CD4-positive, alpha-beta T cell treated with Interleukin-17A for 1 hour (primary cell): ENCODE measurements around the gene SERINC2.
"Not testable (repeated sequence)": the region's sequence is repeated elsewhere in the genome, so short reads cannot be mapped to it uniquely, and the experiment has no call there.

Source experiments
- DNase-seq: peaks from one replicate; pipeline ENCODE4 v3.0.0-alpha.2; 2020

Gene SERINC2

DNA sequence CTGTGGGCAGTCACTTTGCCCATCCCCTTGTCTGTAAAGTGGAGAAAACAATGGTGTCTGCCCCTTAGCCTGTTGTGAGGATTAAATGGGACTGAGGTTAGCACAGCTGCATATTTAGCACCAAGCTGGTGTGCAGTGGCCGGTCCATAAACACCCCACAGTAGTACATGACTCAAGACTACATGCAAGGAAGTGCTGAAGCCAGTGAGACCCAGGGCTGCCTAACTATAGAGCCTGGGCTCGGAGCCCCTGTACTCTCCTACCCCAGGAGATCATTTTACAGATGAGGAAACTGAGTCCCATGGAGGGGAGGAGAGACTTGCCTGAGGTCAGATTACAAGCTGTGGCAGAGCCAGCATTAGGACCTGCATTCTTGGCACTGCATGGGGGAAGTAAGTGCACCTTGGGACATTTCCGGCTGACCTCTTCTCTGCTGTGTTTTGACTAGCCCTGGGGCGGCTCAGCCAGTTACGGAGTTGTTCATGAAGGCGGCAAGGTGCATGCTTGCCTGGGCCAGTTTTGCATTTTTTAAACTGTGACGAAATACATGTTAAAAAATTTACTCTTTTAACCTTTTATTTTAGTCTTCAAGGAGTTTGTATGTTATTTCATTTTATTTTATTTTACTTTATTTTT is 3.2 kb downstream of the SERINC2 start:
- DNase-seq = no peak

DNA sequence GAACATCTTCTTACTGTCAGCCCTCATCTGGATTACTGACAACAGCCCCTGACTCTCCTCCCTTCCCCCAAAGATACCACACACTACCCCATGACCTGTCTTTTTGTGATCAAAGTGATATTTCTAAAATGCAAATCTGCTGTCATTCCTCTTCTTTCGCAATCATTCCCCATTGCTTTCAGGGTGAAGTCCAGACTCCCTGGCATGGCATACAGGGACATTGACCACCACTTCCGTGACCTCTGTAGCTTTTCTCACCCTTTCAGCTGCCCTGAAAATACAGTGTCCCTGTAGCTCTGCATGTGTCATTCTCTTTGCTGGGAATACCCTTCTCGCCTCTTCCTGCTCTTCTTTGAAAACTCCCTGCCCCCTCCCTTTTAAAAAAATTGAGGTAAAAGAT is 4.1 kb downstream of the SERINC2 start:
- DNase-seq = no peak

DNA sequence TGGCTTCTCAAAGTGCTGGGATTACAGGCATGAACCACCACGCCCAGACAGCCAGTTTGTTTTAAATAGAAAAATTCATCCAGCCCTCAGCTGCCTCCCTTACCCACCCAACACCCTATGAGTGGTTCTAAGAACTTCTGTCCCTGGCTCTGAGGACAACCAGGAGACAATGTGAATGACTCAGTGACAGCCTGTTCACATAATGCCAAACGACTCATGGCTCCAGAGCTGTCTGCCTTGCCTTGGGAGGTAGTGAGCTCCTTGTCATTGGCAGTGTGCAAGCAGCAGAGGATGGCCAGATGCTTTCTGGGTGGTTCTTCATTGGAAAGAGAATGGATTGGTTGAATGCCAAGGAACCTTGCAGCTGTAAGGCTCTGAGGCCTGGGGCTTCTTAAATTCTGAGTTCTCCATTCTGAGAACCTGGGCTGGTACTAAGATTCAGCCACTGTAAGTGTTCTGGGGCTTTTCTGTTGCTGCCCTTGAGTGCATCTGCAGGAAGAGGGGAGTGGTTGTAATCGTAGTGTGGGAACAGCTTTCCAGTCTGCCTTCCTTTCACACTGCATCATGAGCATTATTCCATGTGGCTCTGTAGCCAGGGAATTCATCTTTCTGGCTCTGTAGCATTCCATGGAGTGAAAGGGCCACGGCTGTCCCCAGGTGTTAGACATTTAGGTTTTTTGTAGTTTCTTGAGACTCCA is 5.8 kb downstream of the SERINC2 start:
- DNase-seq = no peak

DNA sequence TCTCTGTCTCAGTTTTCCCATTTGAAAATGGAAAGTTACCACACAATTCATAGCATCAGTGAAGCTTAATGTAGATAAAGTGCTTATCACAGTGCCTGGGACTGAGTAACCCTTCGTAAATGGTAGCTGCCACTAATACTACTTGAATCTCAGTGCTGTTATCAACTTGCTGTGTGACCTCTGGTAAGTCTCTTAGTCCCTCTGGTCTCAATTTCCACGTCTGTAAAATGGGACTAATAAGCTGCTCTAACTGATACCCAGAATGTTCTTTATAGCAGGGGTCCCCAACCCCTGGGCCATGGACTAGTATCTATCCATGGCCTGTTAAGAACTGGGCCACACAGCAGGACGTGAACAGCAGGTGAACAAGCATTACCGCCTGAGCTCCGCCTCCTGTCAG is 7.7 kb downstream of the SERINC2 start:
- no peak for DNase-seq

DNA sequence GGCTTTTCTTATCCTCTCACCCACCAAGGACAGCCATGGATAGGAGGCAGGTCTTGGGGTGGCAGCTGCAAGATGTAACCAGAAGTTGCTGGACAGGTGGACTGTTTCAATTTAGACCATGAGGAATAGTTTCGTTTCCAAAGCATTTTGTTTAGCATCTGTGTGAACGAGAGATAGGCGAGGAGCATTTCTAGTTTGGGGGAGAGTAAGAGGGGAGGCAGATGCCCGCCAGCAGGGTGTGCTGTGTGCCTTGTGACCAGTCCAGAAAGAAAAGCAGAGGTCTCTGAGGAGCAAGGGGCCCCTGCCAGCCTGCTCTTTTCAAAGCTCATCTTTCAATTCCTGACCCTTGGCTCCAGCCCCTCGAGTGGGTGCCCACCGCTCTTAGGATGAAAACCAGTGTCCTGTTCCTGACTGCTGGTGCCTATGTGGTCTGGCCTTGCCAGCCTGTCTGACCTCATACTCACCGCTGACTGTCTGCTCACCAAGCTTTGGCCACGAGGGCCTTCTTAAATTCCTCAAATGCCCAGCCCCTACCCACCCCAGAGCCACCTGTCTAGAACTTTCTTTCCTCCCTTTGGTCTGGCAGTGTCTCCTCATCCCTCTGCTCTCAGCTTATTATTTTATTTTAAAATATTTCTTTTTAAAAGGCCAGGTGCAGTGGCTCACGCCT is 8.5 kb downstream of the SERINC2 start:
- no peak for DNase-seq

DNA sequence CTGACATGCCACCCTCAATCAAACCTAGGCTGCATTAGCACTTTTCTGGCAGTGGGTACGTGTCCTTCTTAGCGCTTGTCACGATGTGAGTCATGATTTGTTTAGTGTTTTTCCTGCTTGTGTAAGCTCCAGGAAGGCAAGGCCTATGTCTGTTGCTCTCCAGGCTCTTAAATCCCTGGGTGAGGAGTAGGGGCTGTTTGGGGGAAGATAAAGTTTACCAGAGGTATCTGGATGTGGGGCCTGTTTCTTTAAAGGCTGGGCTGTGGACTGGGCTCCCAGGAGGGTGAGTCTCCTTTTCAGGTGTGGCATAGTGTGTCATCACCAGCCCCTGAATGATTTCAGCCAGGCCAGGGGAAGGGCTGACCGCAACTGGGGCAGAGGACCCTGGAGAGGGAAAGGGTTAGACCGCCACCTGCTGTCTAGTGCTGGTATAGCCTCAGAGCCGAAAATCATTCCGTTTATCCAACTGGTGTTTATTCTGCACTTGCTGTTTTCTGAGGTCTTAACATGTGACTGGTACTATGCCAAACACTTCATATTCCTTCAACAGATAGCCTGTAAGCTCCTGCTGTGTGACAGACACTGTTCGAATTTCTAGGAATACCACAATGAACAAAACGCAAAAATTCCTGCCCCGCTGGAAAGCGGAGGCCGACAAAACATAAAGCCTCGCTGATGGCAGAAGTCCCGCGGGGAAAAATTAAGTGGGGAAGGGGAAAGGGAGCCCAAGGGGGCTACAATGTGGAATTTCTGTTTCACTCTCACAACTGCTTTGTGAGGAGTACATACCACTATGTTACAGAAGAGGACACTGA is 9.7 kb downstream of the SERINC2 start:
- DNase-seq = peak; percentile 63

DNA sequence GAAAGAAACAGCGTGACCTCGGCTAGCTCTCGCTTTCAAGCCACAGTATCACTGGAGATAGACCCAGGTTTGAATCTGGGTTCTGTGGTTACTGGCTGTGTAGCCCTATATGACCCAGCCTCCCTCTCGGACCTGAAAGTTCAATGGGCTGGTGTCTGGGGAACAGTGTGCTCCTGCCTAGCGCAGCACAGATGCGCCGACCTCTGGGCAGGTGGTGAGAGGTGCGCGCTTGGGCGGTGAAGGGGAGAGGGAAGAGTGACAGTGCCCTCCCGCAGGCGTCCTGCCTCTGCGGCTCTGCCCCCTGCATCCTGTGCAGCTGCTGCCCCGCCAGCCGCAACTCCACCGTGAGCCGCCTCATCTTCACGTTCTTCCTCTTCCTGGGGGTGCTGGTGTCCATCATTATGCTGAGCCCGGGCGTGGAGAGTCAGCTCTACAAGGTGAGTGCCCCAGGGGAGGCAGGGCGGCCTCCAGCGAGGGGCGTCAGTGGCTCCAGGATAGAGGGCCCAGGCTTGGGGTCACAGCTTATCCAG is 10.5 kb downstream of the SERINC2 start:
- DNase-seq = no peak

DNA sequence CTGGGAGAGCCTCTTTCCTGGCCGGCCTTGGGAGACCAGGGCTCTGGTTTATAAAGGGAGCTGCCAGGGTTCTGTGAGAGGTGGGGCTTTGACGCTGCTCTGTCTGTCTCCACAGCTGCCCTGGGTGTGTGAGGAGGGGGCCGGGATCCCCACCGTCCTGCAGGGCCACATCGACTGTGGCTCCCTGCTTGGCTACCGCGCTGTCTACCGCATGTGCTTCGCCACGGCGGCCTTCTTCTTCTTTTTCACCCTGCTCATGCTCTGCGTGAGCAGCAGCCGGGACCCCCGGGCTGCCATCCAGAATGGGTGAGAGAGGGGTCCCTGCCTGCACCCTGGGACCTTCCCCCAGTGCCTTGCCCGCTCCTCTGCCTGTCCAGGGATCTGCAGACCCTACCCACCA is 11.6 kb downstream of the SERINC2 start:
- no peak for DNase-seq

DNA sequence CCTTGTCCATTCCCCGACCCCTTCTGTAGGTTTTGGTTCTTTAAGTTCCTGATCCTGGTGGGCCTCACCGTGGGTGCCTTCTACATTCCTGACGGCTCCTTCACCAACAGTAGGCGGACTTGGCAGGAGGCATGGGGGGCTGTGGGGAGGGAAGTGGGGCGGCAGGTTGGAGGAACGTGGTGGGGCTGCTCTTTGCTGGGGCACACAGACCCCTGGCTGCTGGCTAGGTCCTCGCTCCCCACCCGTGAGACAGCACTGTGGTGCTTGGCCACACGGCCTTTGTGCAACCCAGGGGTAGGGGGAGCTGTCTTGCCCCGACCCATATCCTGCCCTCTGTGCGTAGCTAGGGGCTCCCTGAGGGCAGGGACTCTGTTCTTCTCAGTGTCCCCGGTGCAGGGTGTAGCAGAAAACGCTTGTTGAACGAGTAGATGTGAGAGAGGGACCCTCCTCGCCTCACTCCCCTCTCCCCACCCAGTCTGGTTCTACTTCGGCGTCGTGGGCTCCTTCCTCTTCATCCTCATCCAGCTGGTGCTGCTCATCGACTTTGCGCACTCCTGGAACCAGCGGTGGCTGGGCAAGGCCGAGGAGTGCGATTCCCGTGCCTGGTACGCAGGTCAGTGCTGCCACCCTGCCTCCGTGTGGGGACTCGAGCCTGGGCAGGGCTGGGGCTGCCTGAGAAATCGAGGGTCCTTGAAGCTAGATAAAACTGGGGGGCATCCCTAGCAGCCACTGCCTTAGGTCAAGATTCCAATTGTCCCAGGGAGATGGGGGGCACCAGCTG is 12.5 kb downstream of the SERINC2 start:
- no peak for DNase-seq

DNA sequence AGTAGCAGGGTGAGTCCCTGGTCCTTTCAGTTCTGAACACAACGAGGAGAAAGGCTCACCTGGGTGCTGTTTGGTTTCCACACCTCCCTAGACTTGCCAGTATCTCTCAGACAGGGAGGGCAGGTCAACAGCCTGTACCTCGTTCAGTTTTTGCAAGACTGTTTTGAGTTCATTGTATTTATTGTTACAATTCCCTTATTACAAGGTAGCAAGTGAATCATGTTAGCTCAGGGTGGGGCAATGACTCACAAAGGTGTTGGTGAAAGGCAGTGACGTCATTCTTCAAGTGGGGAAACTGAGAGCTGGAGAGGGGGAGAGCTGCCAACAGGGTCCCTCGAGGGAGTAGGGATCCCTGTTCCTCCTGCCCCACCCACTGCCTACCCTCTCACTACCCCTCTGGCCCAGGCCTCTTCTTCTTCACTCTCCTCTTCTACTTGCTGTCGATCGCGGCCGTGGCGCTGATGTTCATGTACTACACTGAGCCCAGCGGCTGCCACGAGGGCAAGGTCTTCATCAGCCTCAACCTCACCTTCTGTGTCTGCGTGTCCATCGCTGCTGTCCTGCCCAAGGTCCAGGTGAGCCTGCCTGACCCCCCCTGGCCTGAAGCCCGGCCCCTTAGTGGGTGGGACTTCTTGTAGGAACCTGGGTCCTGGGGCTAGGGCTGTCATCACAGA is 13.4 kb downstream of the SERINC2 start:
- no peak for DNase-seq

DNA sequence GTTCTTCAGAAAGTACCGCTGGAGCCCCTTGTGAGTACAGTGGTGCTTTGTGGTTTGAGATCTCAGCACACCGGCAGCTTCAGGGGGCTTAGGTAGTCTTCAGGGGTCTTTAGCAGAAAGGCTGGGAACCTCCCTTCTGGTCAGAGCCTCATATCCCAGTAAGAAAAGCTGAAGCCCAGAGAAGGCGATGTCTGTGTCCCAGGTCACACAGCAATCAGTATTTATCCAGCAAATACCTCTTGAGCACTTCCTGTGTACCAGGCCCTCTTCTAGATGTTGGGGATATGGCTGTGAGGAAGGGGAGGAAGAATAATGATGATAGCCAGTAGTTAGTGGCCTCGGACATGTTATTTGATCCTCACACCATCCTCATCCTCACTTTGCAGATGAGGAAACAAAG is 14.3 kb downstream of the SERINC2 start:
- no peak for DNase-seq

DNA sequence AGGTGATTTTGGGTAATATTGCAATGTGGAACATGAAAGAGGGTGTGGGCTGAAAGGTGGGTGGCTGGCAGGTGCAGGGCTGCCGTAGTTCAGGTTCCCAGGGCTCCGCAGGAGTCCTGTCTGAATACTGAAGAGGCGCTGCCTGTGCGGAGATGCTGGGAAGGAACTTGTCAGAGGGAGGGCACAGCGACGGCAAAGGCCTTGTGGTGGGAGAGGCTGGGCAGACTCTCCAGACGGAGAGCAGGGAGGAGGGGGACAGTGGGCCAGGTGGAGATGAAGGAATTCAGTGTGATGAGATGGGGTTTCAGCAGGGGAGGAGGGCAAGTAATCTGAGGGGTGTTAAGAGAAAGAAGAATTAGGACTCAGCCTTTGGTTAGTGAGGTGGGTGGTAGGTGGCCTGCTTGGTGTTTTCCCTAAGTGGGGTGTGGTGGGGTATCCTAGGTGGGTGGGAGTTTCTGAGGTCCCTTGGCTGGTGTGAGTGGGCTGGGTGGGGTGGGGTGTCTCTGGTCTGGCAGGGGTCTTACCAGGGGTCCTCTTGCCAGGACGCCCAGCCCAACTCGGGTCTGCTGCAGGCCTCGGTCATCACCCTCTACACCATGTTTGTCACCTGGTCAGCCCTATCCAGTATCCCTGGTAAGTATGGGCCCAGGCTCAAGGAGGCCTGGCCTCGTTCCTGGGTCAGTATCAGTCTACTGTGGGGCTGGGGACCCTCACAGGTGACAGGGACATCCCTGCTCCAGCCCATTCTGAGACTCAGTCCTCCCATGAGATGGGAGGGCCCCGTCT is 15.6 kb downstream of the SERINC2 start:
- DNase-seq = no peak

DNA sequence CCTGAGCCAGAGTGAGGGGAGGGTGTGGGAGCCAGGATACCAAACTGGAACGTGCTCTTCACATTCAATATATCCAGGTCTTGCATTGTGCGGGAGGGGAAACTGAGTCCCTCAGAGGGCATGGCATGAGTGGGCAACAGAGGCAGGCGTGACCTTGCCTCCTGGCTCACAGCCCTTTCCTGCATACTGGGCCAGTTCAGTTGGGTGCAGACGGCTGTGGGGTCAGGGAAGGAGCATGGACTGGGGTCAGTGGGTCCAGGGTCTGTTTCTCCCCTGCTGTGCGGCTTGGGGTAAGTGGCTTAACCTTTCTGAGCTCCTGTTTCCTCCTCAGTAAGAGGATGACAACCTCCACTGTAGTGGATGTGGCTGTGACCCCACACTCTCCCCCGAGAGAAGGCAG is 16.6 kb downstream of the SERINC2 start:
- no peak for DNase-seq

DNA sequence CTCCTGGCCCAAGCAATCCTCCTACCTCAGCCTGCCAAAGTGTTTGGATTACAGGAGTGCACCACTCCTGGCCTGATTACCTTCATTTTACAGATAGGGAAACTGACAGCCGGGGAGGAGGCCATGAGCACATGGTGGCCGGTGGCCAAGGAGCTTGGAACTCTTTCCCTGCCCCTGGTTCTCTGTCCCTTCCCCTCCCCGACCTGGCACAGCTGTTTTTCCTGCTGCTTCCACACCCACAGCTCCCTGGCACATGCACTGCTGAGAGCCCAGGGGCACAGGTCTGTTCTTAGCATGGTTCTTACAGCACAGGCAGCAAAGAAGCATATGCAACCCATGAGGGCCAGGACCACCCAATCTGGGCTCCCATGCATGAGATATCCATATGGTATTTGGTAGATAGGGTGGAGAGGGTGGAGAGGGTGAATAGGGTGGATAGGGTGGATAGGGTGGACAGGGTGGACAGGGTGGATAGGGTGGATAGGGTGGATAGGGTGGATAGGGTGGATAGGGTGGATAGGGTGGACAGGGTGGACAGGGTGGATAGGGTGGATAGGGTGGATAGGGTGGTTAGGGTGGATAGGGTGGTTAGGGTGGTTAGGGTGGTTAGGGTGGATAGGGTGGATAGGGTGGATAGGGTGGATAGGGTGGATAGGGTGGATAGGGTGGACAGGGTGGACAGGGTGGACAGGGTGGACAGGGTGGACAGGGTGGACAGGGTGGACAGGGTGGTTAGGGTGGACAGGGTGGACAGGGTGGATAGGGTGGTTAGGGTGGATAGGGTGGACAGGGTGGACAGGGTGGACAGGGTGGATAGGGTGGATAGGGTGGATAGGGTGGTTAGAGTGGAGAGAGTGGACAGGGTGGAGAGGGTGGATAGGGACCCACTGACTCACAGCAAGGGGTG is 18.6 kb downstream of the SERINC2 start:
- not testable (repeated sequence) for DNase-seq

DNA sequence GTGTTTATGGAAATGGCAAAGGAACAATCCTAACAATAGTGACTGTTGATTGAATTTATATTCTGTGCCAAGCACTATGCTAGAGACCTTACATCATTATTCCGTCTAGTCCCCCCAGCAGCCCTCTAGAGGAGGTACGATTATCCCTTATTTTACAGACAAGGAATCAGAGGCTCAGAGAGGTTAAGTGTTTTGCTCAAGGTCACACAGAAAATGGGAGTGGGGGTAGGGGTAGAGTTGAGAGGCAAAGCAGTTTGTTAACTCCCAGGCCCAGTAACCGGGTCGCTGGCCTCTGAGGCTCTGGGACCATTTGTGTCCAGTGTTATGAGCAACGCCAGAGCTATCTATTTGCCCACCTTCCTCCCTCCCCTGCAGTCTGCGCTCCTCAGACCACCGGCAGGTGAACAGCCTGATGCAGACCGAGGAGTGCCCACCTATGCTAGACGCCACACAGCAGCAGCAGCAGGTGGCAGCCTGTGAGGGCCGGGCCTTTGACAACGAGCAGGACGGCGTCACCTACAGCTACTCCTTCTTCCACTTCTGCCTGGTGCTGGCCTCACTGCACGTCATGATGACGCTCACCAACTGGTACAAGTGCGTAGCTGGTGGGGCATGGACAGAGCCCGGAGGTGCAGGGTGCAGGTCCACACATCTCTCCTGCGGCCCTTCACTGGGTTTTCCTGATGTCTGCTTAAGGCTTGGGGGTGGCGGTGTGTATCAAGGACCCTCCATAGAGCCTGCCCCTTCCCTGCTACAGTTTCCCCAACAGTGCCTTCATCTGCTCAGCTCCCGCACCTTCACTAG is 19.8 kb downstream of the SERINC2 start:
- no peak for DNase-seq

DNA sequence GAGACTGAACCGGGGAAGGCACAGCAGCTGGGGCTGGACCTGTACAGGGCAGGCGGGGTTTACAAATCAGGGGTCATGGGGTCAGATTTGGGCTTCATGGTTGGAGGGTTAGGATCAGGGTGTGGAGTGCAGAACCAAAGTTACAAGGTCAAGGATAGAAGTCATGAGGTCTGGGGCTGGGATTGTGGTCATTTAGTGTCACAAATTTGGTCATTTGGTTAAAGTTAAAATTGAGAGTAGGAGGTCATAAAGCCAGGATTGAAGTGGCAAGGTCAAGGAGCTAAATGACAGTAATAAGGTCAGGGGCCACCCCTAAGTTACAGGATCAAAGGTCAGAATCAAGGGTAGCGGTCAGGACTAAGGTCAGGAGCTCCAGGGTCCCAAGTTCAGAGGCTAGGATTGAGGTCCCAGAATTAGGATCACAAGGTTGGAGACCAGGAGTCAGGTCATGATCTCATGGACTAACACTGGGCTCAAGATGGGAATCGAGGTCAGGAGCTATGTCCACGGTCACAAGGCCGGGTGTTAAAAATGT is 20.4 kb downstream of the SERINC2 start:
- no peak for DNase-seq

DNA sequence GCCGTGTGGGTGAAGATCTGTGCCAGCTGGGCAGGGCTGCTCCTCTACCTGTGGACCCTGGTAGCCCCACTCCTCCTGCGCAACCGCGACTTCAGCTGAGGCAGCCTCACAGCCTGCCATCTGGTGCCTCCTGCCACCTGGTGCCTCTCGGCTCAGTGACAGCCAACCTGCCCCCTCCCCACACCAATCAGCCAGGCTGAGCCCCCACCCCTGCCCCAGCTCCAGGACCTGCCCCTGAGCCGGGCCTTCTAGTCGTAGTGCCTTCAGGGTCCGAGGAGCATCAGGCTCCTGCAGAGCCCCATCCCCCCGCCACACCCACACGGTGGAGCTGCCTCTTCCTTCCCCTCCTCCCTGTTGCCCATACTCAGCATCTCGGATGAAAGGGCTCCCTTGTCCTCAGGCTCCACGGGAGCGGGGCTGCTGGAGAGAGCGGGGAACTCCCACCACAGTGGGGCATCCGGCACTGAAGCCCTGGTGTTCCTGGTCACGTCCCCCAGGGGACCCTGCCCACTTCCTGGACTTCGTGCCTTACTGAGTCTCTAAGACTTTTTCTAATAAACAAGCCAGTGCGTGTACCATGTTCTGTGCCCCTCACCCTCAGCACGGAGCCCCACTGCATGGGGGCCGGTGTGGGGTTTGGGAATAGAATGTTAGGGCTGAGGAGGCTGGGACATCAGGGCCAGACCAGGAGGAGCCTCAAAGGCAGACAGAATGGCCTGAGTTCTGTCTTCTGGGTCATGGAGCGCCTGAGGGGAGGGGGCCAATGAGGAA is 21.3 kb downstream of the SERINC2 start:
- DNase-seq = no peak

DNA sequence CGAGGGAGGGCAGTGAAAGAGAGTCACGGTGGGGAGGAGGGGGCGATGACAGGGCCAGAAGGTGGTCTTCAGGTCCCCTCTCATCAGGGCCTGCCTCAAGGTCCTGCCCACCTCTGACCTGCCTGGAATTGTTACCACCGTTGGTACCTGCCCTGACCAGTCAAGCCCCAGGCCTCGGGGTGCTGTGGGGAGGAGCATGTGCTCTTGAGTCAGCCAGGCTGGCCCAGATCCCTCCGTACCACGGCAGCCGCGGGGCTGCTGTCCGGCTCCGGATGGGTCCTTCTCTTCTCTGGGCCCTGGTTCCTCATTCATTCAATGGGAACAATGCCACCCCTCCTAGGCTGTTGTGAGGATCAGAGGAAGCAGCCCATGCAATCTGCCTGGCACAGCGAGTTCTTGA is 22.0 kb downstream of the SERINC2 start:
- no peak for DNase-seq
